Parathyroid adenoma (tissue), 2 donors: ENCODE data around the gene MSI2.

Source experiments
- H2AFZ ChIP-seq: fragments of 300-600 bp; sonication (generic); one replicate; pipeline ENCODE4 v1.7.0; 2017; ENCODE audit warnings: antibody characterized with exemption, mild to moderate bottlenecking
- H3K27ac ChIP-seq: fragments of 300-600 bp; sonication (generic); one replicate; pipeline ENCODE4 v1.7.0; 2017
- H3K27me3 ChIP-seq: fragments of 300-600 bp; sonication (generic); one replicate; pipeline ENCODE4 v1.7.0; 2017; ENCODE audit warnings: low read length; ENCODE audit not compliant: control insufficient read depth, insufficient read depth
- H3K36me3 ChIP-seq: fragments of 300-600 bp; sonication (generic); one replicate; pipeline ENCODE4 v1.7.0; 2017; ENCODE audit warnings: low read length; ENCODE audit not compliant: control insufficient read depth, insufficient read depth
- H3K4me1 ChIP-seq: fragments of 300-600 bp; sonication (generic); one replicate; pipeline ENCODE4 v1.7.0; 2017; ENCODE audit warnings: control low read depth
- H3K4me2 ChIP-seq: fragments of 300-600 bp; sonication (generic); one replicate; pipeline ENCODE4 v1.7.0; 2017; ENCODE audit warnings: low read length
- H3K4me3 ChIP-seq: fragments of 300-600 bp; sonication (generic); one replicate; pipeline ENCODE4 v1.7.0; 2017; ENCODE audit warnings: low read depth, low read length
- H3K79me2 ChIP-seq: fragments of 300-600 bp; sonication (generic); one replicate; pipeline ENCODE4 v1.7.0; 2017; ENCODE audit warnings: control low read depth
- H3K9ac ChIP-seq: fragments of 300-600 bp; sonication (generic); one replicate; pipeline ENCODE4 v1.7.0; 2017; ENCODE audit warnings: mild to moderate bottlenecking
- H3K9me3 ChIP-seq: fragments of 300-600 bp; sonication (generic); one replicate; pipeline ENCODE4 v1.7.0; 2017; ENCODE audit warnings: low read length; ENCODE audit not compliant: control insufficient read depth
- TF ChIP-seq, protein P1 (sequence below): fragments of 300-600 bp; sonication (generic); IDR thresholded peaks from one replicate; pipeline ENCODE4 v1.7.0; 2017; ENCODE audit warnings: antibody characterized with exemption, mild to moderate bottlenecking
- donor health status: primary hyperparathyroidism.

MSI2 gene

DNA sequence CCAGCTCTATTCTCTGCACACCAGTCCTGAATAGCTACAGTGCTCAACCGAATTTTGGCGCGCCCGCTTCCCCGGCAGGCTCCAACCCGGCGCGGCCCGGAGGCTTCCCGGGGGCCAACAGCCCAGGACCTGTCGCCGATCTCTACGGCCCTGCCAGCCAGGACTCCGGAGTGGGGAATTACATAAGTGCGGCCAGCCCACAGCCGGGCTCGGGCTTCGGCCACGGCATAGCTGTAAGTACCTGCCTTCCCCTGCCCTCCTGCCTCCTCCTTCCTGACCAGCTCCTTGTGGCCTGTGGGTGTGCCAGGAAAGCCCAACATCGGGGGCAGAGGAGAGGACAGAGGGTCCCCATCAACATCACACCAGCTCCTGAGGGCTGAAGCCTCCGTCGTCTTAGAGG lies 418.6 kb downstream of the MSI2 start:
- Histone ChIP-seq H3K27ac (no peak overlapping the region), H3K79me2 (peaks cover 9% of the 10 kb centered on the region), H2AFZ (no peak overlapping the region), H3K9ac (no peak overlapping the region), H3K27me3 (no peaks in the 10 kb centered on the region), H3K4me2 (no peak overlapping the region), H3K4me1 (peaks cover 26% of the 10 kb centered on the region), H3K4me3 (no peak overlapping the region), H3K9me3 (no peaks in the 10 kb centered on the region), H3K36me3 (no peaks in the 10 kb centered on the region)
- TF ChIP-seq, protein P1, sequence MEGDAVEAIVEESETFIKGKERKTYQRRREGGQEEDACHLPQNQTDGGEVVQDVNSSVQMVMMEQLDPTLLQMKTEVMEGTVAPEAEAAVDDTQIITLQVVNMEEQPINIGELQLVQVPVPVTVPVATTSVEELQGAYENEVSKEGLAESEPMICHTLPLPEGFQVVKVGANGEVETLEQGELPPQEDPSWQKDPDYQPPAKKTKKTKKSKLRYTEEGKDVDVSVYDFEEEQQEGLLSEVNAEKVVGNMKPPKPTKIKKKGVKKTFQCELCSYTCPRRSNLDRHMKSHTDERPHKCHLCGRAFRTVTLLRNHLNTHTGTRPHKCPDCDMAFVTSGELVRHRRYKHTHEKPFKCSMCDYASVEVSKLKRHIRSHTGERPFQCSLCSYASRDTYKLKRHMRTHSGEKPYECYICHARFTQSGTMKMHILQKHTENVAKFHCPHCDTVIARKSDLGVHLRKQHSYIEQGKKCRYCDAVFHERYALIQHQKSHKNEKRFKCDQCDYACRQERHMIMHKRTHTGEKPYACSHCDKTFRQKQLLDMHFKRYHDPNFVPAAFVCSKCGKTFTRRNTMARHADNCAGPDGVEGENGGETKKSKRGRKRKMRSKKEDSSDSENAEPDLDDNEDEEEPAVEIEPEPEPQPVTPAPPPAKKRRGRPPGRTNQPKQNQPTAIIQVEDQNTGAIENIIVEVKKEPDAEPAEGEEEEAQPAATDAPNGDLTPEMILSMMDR: no peak

DNA sequence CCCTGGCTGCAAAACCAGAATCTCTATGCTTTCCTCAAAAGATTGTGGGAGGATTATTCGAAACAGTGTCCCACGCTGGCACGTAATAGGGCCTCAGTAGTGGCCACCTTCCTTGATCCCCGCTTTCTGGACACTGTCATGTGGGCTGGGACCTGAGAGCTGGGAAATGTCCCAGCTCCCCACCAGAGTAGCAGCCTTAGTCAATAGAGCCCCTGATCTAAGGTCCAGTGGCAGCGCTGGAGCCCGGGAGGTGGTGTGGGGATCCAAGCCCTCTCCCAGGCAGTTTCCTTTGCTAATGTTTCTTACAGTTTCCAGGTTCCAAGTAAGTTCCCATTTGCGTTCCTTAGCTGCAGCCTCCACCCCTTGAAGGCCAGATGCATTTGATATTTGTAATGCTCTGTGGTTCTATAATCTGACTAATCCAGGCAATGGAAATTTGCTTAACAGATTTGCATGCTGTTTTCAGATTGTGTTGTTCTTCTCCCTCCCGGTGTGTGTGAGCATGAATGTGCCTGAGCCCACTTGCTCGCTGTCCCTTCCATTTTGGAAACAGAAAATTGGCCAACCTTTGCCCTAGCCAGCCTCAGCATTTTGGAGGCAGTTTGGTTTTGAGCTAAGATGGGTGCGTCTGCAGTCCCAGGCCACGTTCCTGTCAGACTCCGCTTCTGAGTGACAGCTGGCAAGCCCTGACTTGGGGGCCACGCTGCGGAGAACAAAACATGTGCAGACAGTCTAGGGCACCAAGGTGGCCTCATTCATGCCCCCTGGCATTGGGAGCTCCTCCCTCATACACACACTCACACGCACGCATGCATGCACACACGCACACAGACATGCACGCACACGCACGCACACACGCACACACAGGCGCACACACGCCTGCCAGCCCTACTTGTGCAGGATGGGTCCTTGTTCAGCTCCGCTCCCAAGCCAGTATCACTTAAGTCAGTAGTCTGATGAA lies 419.4 kb downstream of the MSI2 start:
- TF ChIP-seq, protein P1: no peak
- H3K79me2 ChIP-seq: peaks cover 9% of the 10 kb centered on the region
- H3K4me3 ChIP-seq: no peak overlapping the region
- no peaks in the 10 kb centered on the region for H3K9me3 ChIP-seq
- no peak overlapping the region for H3K9ac ChIP-seq
- H3K4me2 ChIP-seq: no peak overlapping the region
- H2AFZ ChIP-seq: no peak overlapping the region
- H3K27ac ChIP-seq: no peak overlapping the region
- peaks cover 24% of the 10 kb centered on the region for H3K4me1 ChIP-seq
- H3K27me3 ChIP-seq: no peaks in the 10 kb centered on the region
- no peaks in the 10 kb centered on the region for H3K36me3 ChIP-seq

DNA sequence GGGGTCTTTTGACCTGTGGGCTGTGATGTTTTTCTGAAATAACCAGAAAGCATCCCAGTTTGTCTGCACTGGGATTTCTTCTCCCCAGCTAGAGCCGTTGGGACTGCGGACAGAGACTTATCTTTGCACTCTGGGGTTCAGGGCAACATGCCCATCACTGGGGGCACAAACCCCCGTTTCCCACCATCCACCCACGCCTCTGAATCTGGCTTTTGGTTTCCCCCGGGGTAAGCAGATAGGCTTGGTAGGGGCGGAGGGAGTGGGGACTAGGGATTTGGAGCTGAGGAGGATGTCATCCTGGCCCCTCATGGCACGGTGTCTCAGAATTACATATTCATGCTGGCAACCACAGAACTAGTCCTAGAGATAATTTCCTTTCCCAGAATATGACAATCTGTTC lies 420.2 kb downstream of the MSI2 start:
- Histone ChIP-seq H3K36me3 (no peaks in the 10 kb centered on the region), H3K9ac (no peak overlapping the region), H3K4me1 (peaks cover 17% of the 10 kb centered on the region), H2AFZ (no peak overlapping the region), H3K79me2 (peaks cover 9% of the 10 kb centered on the region), H3K27me3 (no peaks in the 10 kb centered on the region), H3K9me3 (no peaks in the 10 kb centered on the region), H3K4me2 (no peak overlapping the region), H3K4me3 (no peak overlapping the region), H3K27ac (no peak overlapping the region)
- TF ChIP-seq, protein P1: no peak

DNA sequence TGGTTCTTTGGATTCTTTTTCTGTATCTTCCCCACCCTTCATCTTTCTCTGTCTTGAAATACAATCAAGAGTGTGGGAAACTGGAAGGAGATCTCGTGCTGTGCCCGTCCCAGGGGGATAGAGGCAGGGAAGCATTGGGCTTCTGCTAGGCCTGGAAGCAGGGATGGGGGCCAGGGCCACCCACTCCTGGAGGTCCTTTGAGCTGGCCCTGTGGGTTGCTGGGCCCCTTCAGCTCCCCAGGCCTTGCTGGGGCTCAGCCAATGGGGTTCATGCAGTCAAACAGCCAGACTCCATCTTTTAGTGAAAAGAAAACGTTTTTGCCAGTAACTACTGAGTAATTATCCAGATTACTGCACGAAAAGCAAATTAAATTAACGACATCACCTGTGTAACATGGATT lies 421.0 kb downstream of the MSI2 start:
- Histone ChIP-seq H3K9me3 (no peaks in the 10 kb centered on the region), H3K79me2 (peaks cover 9% of the 10 kb centered on the region), H2AFZ (no peak overlapping the region), H3K27me3 (no peaks in the 10 kb centered on the region), H3K36me3 (no peaks in the 10 kb centered on the region), H3K4me3 (no peak overlapping the region), H3K9ac (no peak overlapping the region), H3K4me1 (peaks cover 9% of the 10 kb centered on the region), H3K4me2 (no peak overlapping the region), H3K27ac (no peak overlapping the region)
- TF ChIP-seq, protein P1: no peak
